HFFc6 (cell line): ENCODE results near the gene MYBPC2. TPM values are rescaled to one million over a fixed set of nuclear protein-coding genes. Genes with fewer than 3 reads are reported as not detected.
"Not testable (repeated sequence)": the region's sequence is repeated elsewhere in the genome, so short reads cannot be mapped to it uniquely, and the experiment has no call there.

Source experiments
- DNase-seq: peaks from one replicate; pipeline ENCODE4 v3.0.0-alpha.2; 2018
- H3K27ac Mint-ChIP-seq: 2 replicates; pipeline ENCODE4 v1.8.0; 2020; ENCODE audit warnings: mild to moderate bottlenecking, mixed read lengths
- H3K27me3 Mint-ChIP-seq: 2 replicates; pipeline ENCODE4 v1.8.0; 2021; ENCODE audit warnings: mild to moderate bottlenecking, moderate library complexity, mixed read lengths; ENCODE audit not compliant: insufficient read depth
- H3K36me3 Mint-ChIP-seq: 2 replicates; pipeline ENCODE4 v1.8.0; 2021; ENCODE audit warnings: low read depth, mixed read lengths
- H3K4me1 Mint-ChIP-seq: 2 replicates; pipeline ENCODE4 v1.8.0; 2020; ENCODE audit warnings: low read depth, mixed read lengths
- H3K4me3 Mint-ChIP-seq: 2 replicates; pipeline ENCODE4 v1.8.0; 2020; ENCODE audit warnings: mild to moderate bottlenecking, moderate library complexity, mixed read lengths
- H3K9me3 Mint-ChIP-seq: 2 replicates; pipeline ENCODE4 v1.8.0; 2020; ENCODE audit warnings: mild to moderate bottlenecking, mixed read lengths
- CTCF ChIP-seq: fragments of 200-600 bp; sonication (generic); IDR thresholded peaks from 2 replicates; pipeline ENCODE4 v1.5.0; 2021; ENCODE audit warnings: antibody characterized with exemption, mild to moderate bottlenecking
- total RNA-seq, 6 experiments: library from RNA; stranded (reverse); fragmentation: NEBNext Ultra II Directional; extraction: Animal tissue kit (Norgen Biotek cat#: 25700); gene quantifications; 2 replicates in 1 of 6; 3 replicates in 5 of 6; pipeline ENCODE4 v1.2.3, GENCODE V29; 2021

The MYBPC2 gene
- total RNA-seq, 6 experiments from 2014 or later = not detected

GRCh38 chr19:50465000-50465399 lies 32.3 kb downstream of the MYBPC2 start:
- Mint-ChIP-seq H3K36me3 (no peaks in the 10 kb centered on the region), H3K9me3 (no peaks in the 10 kb centered on the region), H3K4me1 (peaks cover 13% of the 10 kb centered on the region), H3K4me3 (no peak overlapping the region), H3K27me3 (peaks cover 26% of the 10 kb centered on the region), H3K27ac (no peak overlapping the region)
- no peak for TF ChIP-seq CTCF
- DNase-seq = no peak

- peaks cover 26% of the 10 kb centered on the region for H3K27me3 Mint-ChIP-seq
- H3K9me3 Mint-ChIP-seq = no peaks in the 10 kb centered on the region
- H3K4me1 Mint-ChIP-seq = peaks cover 3% of the 10 kb centered on the region
- DNase-seq = peak; percentile 8
- TF ChIP-seq CTCF = peak; percentile 69
- H3K27ac Mint-ChIP-seq = no peak overlapping the region
- no peak overlapping the region for H3K4me3 Mint-ChIP-seq
- no peaks in the 10 kb centered on the region for H3K36me3 Mint-ChIP-seq
These were observed 33.5 kb downstream of the MYBPC2 start for GRCh38 chr19:50465986-50466705.

- no peak overlapping the region for H3K4me3 Mint-ChIP-seq
- peaks cover 26% of the 10 kb centered on the region for H3K27me3 Mint-ChIP-seq
- no peak for DNase-seq
- TF ChIP-seq CTCF = no peak
- no peak overlapping the region for H3K27ac Mint-ChIP-seq
- no peaks in the 10 kb centered on the region for H3K9me3 Mint-ChIP-seq
- H3K36me3 Mint-ChIP-seq = no peaks in the 10 kb centered on the region
- no peaks in the 10 kb centered on the region for H3K4me1 Mint-ChIP-seq
These were observed 34.0 kb downstream of the MYBPC2 start for GRCh38 chr19:50466706-50467039.

- DNase-seq = no peak
- no peak for TF ChIP-seq CTCF
- no peaks in the 10 kb centered on the region for H3K4me1 Mint-ChIP-seq
- no peak overlapping the region for H3K4me3 Mint-ChIP-seq
- no peak overlapping the region for H3K27ac Mint-ChIP-seq
- peaks cover 26% of the 10 kb centered on the region for H3K27me3 Mint-ChIP-seq
- H3K36me3 Mint-ChIP-seq = no peaks in the 10 kb centered on the region
- no peaks in the 10 kb centered on the region for H3K9me3 Mint-ChIP-seq
These were observed 34.9 kb downstream of the MYBPC2 start for GRCh38 chr19:50467566-50467965.

- Mint-ChIP-seq H3K27me3 (peaks cover 26% of the 10 kb centered on the region), H3K4me3 (no peak overlapping the region), H3K9me3 (no peaks in the 10 kb centered on the region), H3K27ac (no peak overlapping the region), H3K4me1 (no peaks in the 10 kb centered on the region), H3K36me3 (no peaks in the 10 kb centered on the region)
- DNase-seq = no peak
- TF ChIP-seq CTCF = no peak
These were observed 36.1 kb downstream of the MYBPC2 start for GRCh38 chr19:50468818-50469217.

- H3K36me3 Mint-ChIP-seq, H3K27ac Mint-ChIP-seq, H3K9me3 Mint-ChIP-seq, H3K4me3 Mint-ChIP-seq, DNase-seq, H3K4me1 Mint-ChIP-seq: not testable (repeated sequence)
- peaks cover 13% of the 10 kb centered on the region for H3K27me3 Mint-ChIP-seq
These were observed 40.6 kb downstream of the MYBPC2 start for GRCh38 chr19:50473336-50473735.
